K562 (cell line): ENCODE results near the gene TBC1D7. TPM values are rescaled to one million over a fixed set of nuclear protein-coding genes. Genes with fewer than 3 reads are reported as not detected.

Experiments used
- ATAC-seq: fragments of 200-7000 bp; cut with Tn5 transposase; 3 replicates; pipeline ENCODE4 v1.9.1; 2020; ENCODE audit warnings: moderate library complexity
- Bru-seq: library from RNA; stranded (reverse); fragments of 400-500 nt; gene quantifications from one replicate; lab custom pipeline; 2021; lab: Mats Ljungman, UMichigan
- BruChase-seq, 2 experiments: library from RNA; stranded (reverse); fragments of 400-500 nt; gene quantifications; one replicate each; lab custom pipeline; 2021; lab: Mats Ljungman, UMichigan
- BruUV-seq: library from RNA; stranded (reverse); fragments of 400-500 nt; replicated peaks from 2 replicates; lab custom pipeline; 2021; lab: Mats Ljungman, UMichigan
- CTCF ChIA-PET: fragments of 300-600 bp; formaldehyde crosslinking; extraction: SDS; loops from one replicate; lab custom pipeline; 2021; ENCODE audit warnings: low intra/inter-chr PET ratio; lab: Yijun Ruan, JAX
- POLR2A ChIA-PET: fragments of 300-600, 350-650 bp; sonication (Branson Sonifier 250); formaldehyde crosslinking; extraction: SDS; loops from one replicate; lab custom pipeline; 2021; ENCODE audit warnings: antibody characterized with exemption, inconsistent platforms; lab: Yijun Ruan, JAX
- DNase-seq, 4 experiments: peaks; one replicate each; pipeline versions ENCODE4 v3.0.0 to v3.0.0-alpha.2; 2011 to 2018; ENCODE audit warnings: low spot score in 3 of 4, mixed read lengths in 3 of 4; ENCODE audit errors: extremely low read depth in 1 of 4
- FAIRE-seq: peaks from 2 replicates; lab custom pipeline; 2011; peaks lifted over from hg19 to GRCh38; lab: Jason Lieb, UNC
- H2AFZ ChIP-seq: 2 replicates; pipeline ENCODE4 v1.6.0; 2011; ENCODE audit warnings: low read depth, low read length, control low read depth, inconsistent platforms
- H3K27ac ChIP-seq: fragments of 200-600 bp; 3 replicates; pipeline ENCODE4 v1.8.0; 2011; ENCODE audit warnings: low read depth, mild to moderate bottlenecking, control low read depth, inconsistent platforms, low read length, moderate library complexity, mixed read lengths; ENCODE audit errors: extremely low read depth
- H3K27me3 ChIP-seq, 2 experiments: fragments of 300-600 bp in 1 of 2; 2 replicates in 1 of 2; 3 replicates in 1 of 2; pipeline versions ENCODE4 v1.6.0 to v1.8.0; 2011; ENCODE audit warnings: inconsistent platforms in 2 of 2, low read length in 2 of 2, mild to moderate bottlenecking in 1 of 2, mixed read lengths in 1 of 2, moderate library complexity in 1 of 2; ENCODE audit not compliant: control insufficient read depth in 2 of 2, insufficient read depth in 2 of 2
- H3K36me3 ChIP-seq: fragments of 300-600 bp; 3 replicates; pipeline ENCODE4 v1.8.0; 2011; ENCODE audit warnings: mild to moderate bottlenecking, low read length, inconsistent platforms; ENCODE audit not compliant: control insufficient read depth, insufficient read depth
- H3K4me1 ChIP-seq, 2 experiments: fragments of 200-600 bp in 1 of 2; replicated peaks in 1 of 2; 2 replicates in 1 of 2; 3 replicates in 1 of 2; pipeline versions ENCODE4 v1.5.1 to v1.8.0; 2011; ENCODE audit warnings: inconsistent platforms in 2 of 2, low read length in 2 of 2, mild to moderate bottlenecking in 1 of 2, mixed read lengths in 1 of 2, moderate library complexity in 1 of 2; ENCODE audit not compliant: control insufficient read depth in 2 of 2, insufficient read depth in 2 of 2
- H3K4me2 ChIP-seq: 2 replicates; pipeline ENCODE4 v1.6.1; 2011; ENCODE audit warnings: low read length, control low read depth, inconsistent platforms, mixed read lengths; ENCODE audit not compliant: insufficient read depth
- H3K4me3 ChIP-seq: fragments of 200-600 bp; sonication (generic), shearing (Covaris generic); 2 replicates; pipeline ENCODE4 v1.5.1; 2016; ENCODE audit warnings: control low read depth, inconsistent platforms
- H3K79me2 ChIP-seq: fragments of 200-600 bp; 3 replicates; pipeline ENCODE4 v1.8.0; 2011; ENCODE audit warnings: low read length, inconsistent platforms; ENCODE audit not compliant: control insufficient read depth, insufficient read depth
- H3K9ac ChIP-seq, 2 experiments: 2 replicates each; pipeline versions ENCODE4 v1.6.0 to v1.6.1; 2011; ENCODE audit warnings: low read depth in 2 of 2, low read length in 2 of 2, control low read depth in 1 of 2, inconsistent platforms in 1 of 2, mild to moderate bottlenecking in 1 of 2, mixed read lengths in 1 of 2; ENCODE audit not compliant: insufficient read depth in 1 of 2
- H3K9me1 ChIP-seq: one replicate; pipeline ENCODE4 v1.6.0; 2011; ENCODE audit warnings: inconsistent platforms, mild to moderate bottlenecking, low read length, moderate library complexity; ENCODE audit not compliant: control insufficient read depth, insufficient read depth
- H3K9me3 ChIP-seq: replicated peaks from 2 replicates; pipeline ENCODE4 v1.5.1; 2011; ENCODE audit warnings: low read depth, low read length, inconsistent platforms; ENCODE audit not compliant: control insufficient read depth, insufficient read depth
- H4K20me1 ChIP-seq: replicated peaks from 2 replicates; pipeline ENCODE4 v1.6.1; 2011; ENCODE audit warnings: low read length, inconsistent platforms, mixed read lengths; ENCODE audit not compliant: control insufficient read depth, insufficient read depth
- DNMT1 ChIP-seq: fragments of 450-650 bp; IDR thresholded peaks from 2 replicates; pipeline ENCODE4 v1.6.1; 2016; ENCODE audit warnings: antibody characterized with exemption, mild to moderate bottlenecking
- HNRNPL ChIP-seq: fragments of 200-400 bp; formaldehyde crosslinking; IDR thresholded peaks from 2 replicates; pipeline ENCODE4 v1.6.1; 2017; ENCODE audit warnings: low read depth, mild to moderate bottlenecking, low read length
- L3MBTL2 ChIP-seq: fragments of 450-650 bp; IDR thresholded peaks from 2 replicates; pipeline ENCODE4 v1.6.1; 2016; ENCODE audit warnings: mild to moderate bottlenecking, moderate library complexity
- MYBL2 ChIP-seq, 2 experiments: fragments of 450-650 bp in 1 of 2; sonication (generic) in 1 of 2; formaldehyde crosslinking in 1 of 2; IDR thresholded peaks; 2 replicates each; pipeline versions ENCODE4 v1.6.1 to v1.8.1; 2017 to 2022; ENCODE audit warnings: borderline replicate concordance in 1 of 2, inconsistent platforms in 1 of 2, low read depth in 1 of 2, mild to moderate bottlenecking in 1 of 2, missing genetic modification reagents in 1 of 2, moderate library complexity in 1 of 2
- NR2C2 ChIP-seq, 2 experiments: fragments of 200-800 bp in 1 of 2; sonication (Bioruptor generic) in 1 of 2; sonication (generic) in 1 of 2; formaldehyde crosslinking in 1 of 2; IDR thresholded peaks; 2 replicates each; pipeline versions ENCODE4 v1.6.1 to v1.8.0; 2016 to 2022; ENCODE audit warnings: mild to moderate bottlenecking in 1 of 2, missing compliant biosample characterization in 1 of 2, missing genetic modification characterization in 1 of 2, missing genetic modification reagents in 1 of 2
- PRMT5 ChIP-seq: sonication (generic); formaldehyde crosslinking; IDR thresholded peaks from 2 replicates; pipeline ENCODE4 v1.5.0; 2020; ENCODE audit warnings: missing genetic modification reagents
- U2AF2 ChIP-seq: fragments of 200-400 bp; formaldehyde crosslinking; optimal IDR thresholded peaks from 2 replicates; pipeline ENCODE3; 2017; ENCODE audit warnings: low read depth, mild to moderate bottlenecking, low read length
- WHSC1 ChIP-seq: IDR thresholded peaks from one replicate; pipeline ENCODE4 v1.6.1; 2012; ENCODE audit warnings: low read length, control low read depth, inconsistent platforms
- ZBTB8A ChIP-seq: fragments of 450-650 bp; IDR thresholded peaks from 2 replicates; pipeline ENCODE4 v1.6.1; 2018; ENCODE audit warnings: mild to moderate bottlenecking, moderate library complexity; ENCODE audit not compliant: partially characterized antibody
- ZNF263 ChIP-seq: sonication (generic); formaldehyde crosslinking; IDR thresholded peaks from 2 replicates; pipeline ENCODE4 v1.8.0; 2022; ENCODE audit warnings: mild to moderate bottlenecking, missing genetic modification reagents, borderline replicate concordance
- ZNF280B ChIP-seq: fragments of 250-450 bp; sonication (Bioruptor Pico); IDR thresholded peaks from 2 replicates; pipeline ENCODE4 v1.5.1; 2021; ENCODE audit warnings: mild to moderate bottlenecking
- ZNF511 ChIP-seq: sonication (generic); formaldehyde crosslinking; IDR thresholded peaks from 2 replicates; pipeline ENCODE4 v1.8.0; 2022; ENCODE audit warnings: mild to moderate bottlenecking, missing genetic modification reagents
- WGBS: fragments of 100-300 bp; shearing (Covaris generic); methylation state at CpG from one replicate; pipeline ENCODE4 v1.1.6; 2016; ENCODE audit warnings: low coverage, mixed read lengths; ENCODE audit not compliant: insufficient coverage; ENCODE audit errors: missing lambda C conversion rate; 5-methylcytosine and 5-hydroxymethylcytosine counted together
- in situ Hi-C: fragments of 300-500 bp; cut with MboI; formaldehyde crosslinking; loops from 4 replicates; pipeline ENCODE4 v1.15.0; 2018; ENCODE audit warnings: inconsistent platforms, mixed read lengths
- intact Hi-C: fragments of 100-400 bp; cut with micrococcal nuclease; formaldehyde crosslinking; loops from 2 replicates; pipeline ENCODE4 v1.14.2; 2022
- long read RNA-seq, 3 experiments: library from polyadenylated mRNA in 2 of 3; library from RNA in 1 of 3; unstranded in 2 of 3; stranded (forward) in 1 of 3; transcript quantifications; one replicate each; pipeline ENCODE4 v2.0.0, GENCODE V29; 2019 to 2022
- polyA minus RNA-seq, 3 experiments: library from RNA; depleted of rRNA, polyadenylated mRNA; stranded (reverse); fragments of >200 nt; gene quantifications; 2 replicates each; pipeline ENCODE4 v1.2.3, GENCODE V29; 2011
- polyA plus RNA-seq, 8 experiments: library from polyadenylated mRNA; depleted of rRNA in 4 of 8; stranded (reverse) in 5 of 8; unstranded in 3 of 8; fragments of >200 nt; fragmentation: Nextera tagmentation in 2 of 8; fragmentation: Illumina TruSeq in 1 of 8; extraction: Ambion mirVana in 2 of 8; extraction: Trizol in 1 of 8; gene quantifications; 2 replicates each; pipeline versions ENCODE4 v1.2.1 to v1.2.3, GENCODE V29; 2011 to 2014; ENCODE audit warnings: inconsistent platforms in 1 of 8, missing spikeins in 1 of 8
- total RNA-seq, 7 experiments: library from RNA; depleted of rRNA in 6 of 7; stranded (reverse); fragments of >200 nt in 6 of 7; fragmentation: Illumina TruSeq in 2 of 7; extraction: Trizol in 2 of 7; gene quantifications; 2 replicates each; pipeline versions ENCODE4 v1.2.1 to v1.2.3, GENCODE V29; 2011 to 2021; ENCODE audit warnings: low replicate concordance in 1 of 7

TBC1D7 gene
- 88.3 and 95.2 TPM in 2 replicates for total RNA-seq (2011; cell fraction: chromatin; rRNA removed; ENCODE audit: low replicate concordance)
- total RNA-seq (2011; cell fraction: nucleolus; rRNA removed), result 51.5 and 54.2 TPM in 2 replicates
- total RNA-seq (2011; cell fraction: nucleoplasm; rRNA removed), result 88.9 and 141 TPM in 2 replicates
- total RNA-seq (2014; rRNA removed), result 49.4 and 56.9 TPM in 2 replicates
- 61.1 and 64.2 TPM in 2 replicates for total RNA-seq (2014; rRNA removed; fragmentation: Illumina TruSeq; extraction: Trizol)
- 48.4 and 49.8 TPM in 2 replicates for total RNA-seq (2015; rRNA removed; fragmentation: Illumina TruSeq; extraction: Trizol)
- total RNA-seq (2021), result 51.8 and 59.4 TPM in 2 replicates
- polyA plus RNA-seq (2011; rRNA removed), result 107 and 108 TPM in 2 replicates
- 40.2 and 54.9 TPM in 2 replicates for polyA plus RNA-seq (2011; cell fraction: cytosol; rRNA removed)
- polyA plus RNA-seq (2011; cell fraction: nucleus; rRNA removed), result 48.4 and 66.4 TPM in 2 replicates
- polyA plus RNA-seq (2012), result 57.0 and 64.2 TPM in 2 replicates
- polyA plus RNA-seq (2014; fragmentation: Illumina TruSeq; extraction: Trizol), result 71.0 and 72.2 TPM in 2 replicates
- polyA plus RNA-seq (2014; fragmentation: Nextera tagmentation; extraction: Ambion mirVana), result 10 to 100 TPM; 74.5 to 86.8 TPM
- 55.2 and 59.5 TPM in 2 replicates for polyA plus RNA-seq (2014; rRNA removed)
- 60.0 and 78.8 TPM in 2 replicates for polyA minus RNA-seq (2011; rRNA and poly(A)+ RNA removed)
- 16.2 and 25.4 TPM in 2 replicates for polyA minus RNA-seq (2011; cell fraction: cytosol; rRNA and poly(A)+ RNA removed)
- polyA minus RNA-seq (2011; cell fraction: nucleus; rRNA and poly(A)+ RNA removed), result 29.8 and 53.8 TPM in 2 replicates
- percentile 80 among the genes with signal in this experiment for Bru-seq, nascent RNA
- BruChase-seq, experiment 1, labeled RNA remaining after a 2-hour chase, result percentile 77 among the genes with signal in this experiment
- percentile 70 among the genes with signal in this experiment for BruChase-seq, experiment 2, labeled RNA remaining after a 6-hour chase
- long read RNA-seq, experiment 1, transcript TBC1D7-204 (8 exons, 1,276 nt), result major isoform, 36 of 440 reads
- long read RNA-seq, experiment 1, transcript TBC1D7-202 (8 exons, 1,116 nt), result minor isoform, 21 of 440 reads
- long read RNA-seq, experiment 1, partial matches to known transcripts, result 76 of 440 reads
- long read RNA-seq, experiment 1, other reads (novel, unspliced or antisense), result 301 of 440 reads
- long read RNA-seq, experiment 2, partial matches to known transcripts, result 27 of 75 reads
- long read RNA-seq, experiment 2, other reads (novel, unspliced or antisense), result 47 of 75 reads
- long read RNA-seq, experiment 3, transcript TBC1D7-202 (8 exons, 1,116 nt), result minor isoform, 5 of 134 reads
- long read RNA-seq, experiment 3, transcript TBC1D7-204 (8 exons, 1,276 nt), result major isoform, 8 of 134 reads
- long read RNA-seq, experiment 3, partial matches to known transcripts, result 8 of 134 reads
- long read RNA-seq, experiment 3, other reads (novel, unspliced or antisense), result 111 of 134 reads

DNA sequence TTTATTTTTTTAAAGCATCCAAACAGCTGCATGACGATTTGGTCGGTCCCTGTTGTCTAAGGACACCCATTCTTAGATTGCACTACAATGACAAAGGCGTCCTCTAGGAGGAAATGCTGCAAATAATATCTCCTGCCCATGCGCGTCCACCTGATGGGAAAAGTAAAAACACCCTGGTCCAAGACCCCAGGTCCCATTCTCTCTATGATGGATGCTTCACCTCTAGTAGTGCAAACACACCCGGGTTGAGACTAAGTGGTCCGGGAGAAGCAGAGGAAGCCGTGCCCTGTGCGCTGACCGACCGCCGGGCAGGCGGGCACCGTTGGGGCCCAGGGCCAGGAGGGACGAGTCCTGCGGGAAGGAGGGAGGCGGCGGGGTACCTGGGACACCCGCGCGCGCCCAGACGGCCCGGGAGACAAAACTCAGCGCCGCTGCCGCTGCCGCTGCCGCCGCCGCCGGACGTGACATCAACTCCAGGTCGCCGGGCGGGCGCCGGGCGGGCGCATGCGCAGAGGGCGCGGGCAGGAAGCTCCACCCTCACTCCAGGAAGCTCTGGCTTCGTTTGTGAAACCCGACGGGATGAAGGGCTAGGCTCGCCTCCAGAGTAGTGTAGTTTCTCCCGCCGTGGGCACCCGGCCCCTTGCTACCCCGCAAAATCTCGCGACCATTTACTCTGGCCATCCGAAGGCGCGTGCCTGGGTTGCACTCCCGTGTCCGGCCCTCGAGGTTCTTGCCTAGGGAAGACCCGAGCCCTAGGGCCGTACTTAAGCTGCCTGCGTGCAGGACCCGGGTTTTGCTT, at the start of gene TBC1D7:
TBC1D7 (minus strand) TSS at position 462 of the 799 bp plus-strand sequence. CDS start 1,639 bp downstream, outside the sequence.
- Histone ChIP-seq H3K4me1 (peaks cover 11 to 22% of the 10 kb centered on the region in 2 experiments), H3K27me3 (no peaks in the 10 kb centered on the region; a peak in 1 of 5 replicates), H3K4me2 (peak within 1 kb of the TSS; percentile 95), H3K9me3 (no peaks in the 10 kb centered on the region), H4K20me1 (no peaks in the 10 kb centered on the region), H3K4me3 (peak within 1 kb of the TSS; percentile 87), H3K36me3 (peaks cover 23% of the 10 kb centered on the region), H3K9ac (peak within 1 kb of the TSS; percentile 89 to 93), H3K79me2 (peaks cover 30% of the 10 kb centered on the region), H3K27ac (peak within 1 kb of the TSS; percentile 89), H3K9me1 (no peaks in the 10 kb centered on the region), H2AFZ (peak within 1 kb of the TSS; percentile 96)
- FAIRE-seq (no peak), ATAC-seq (peak; percentile 88), DNase-seq (peak; percentile 96 to 98 (median 98))
- ChIA-PET POLR2A (interaction anchor here (0.6 to 1.5 kb wide), 12 partner anchors 14 to 1276 kb away, joined by 3 to 4 read pairs (median 3); partner anchors contain the start of gene GFOD1), CTCF (interaction anchor here (0.6 to 2.0 kb wide), 3 partner anchors 117 to 218 kb away, joined by 3 to 12 read pairs (median 5); no protein-coding TSS in a partner anchor)
- WGBS, result under 1% methylated on average over 62 of the region's 63 CpGs
- BruUV-seq, result TSS peak; percentile 54
- in situ Hi-C loops (no loop called here), intact Hi-C loops (loop anchor here (1.0 kb wide), 2 partner anchors 54 to 99 kb away; no protein-coding TSS in a partner anchor)
- TF ChIP-seq HNRNPL (peak; percentile 76), ZNF280B (CRISPR knock-in tag) (no peak), L3MBTL2 (peak; percentile 90), U2AF2 (no peak), ZNF511 (CRISPR knock-in tag) (no peak), DNMT1 (no peak), PRMT5 (CRISPR knock-in tag) (no peak), ZBTB8A (no peak), ZNF263 (CRISPR knock-in tag) (no peak), NR2C2 (CRISPR knock-in tag; IDR thresholded peaks at IDR 0.05) (peak; percentile 51; the same call in 1 of the 2 replicates), NR2C2 (tag; IDR thresholded peaks at IDR 0.05) (peak; percentile 82), WHSC1 (no peak), MYBL2 (IDR thresholded peaks at IDR 0.05; ENCODE audit: low read depth) (no peak), MYBL2 (CRISPR knock-in tag; IDR thresholded peaks at IDR 0.05; ENCODE audit: borderline replicate concordance) (no peak)
